IPS-18c (cell line): ENCODE measurements around the gene GPR107.

Experiments used
- H3K4me3 ChIP-seq: 2 replicates; pipeline ENCODE4 v1.7.0; 2013; ENCODE audit warnings: low read depth, mild to moderate bottlenecking, low read length, moderate library complexity; ENCODE audit not compliant: insufficient read depth
- H3K9me3 ChIP-seq: one replicate; pipeline ENCODE4 v1.6.1; 2013; ENCODE audit warnings: mild to moderate bottlenecking, low read length, moderate library complexity; ENCODE audit not compliant: control insufficient read depth, insufficient read depth

GPR107 gene

DNA sequence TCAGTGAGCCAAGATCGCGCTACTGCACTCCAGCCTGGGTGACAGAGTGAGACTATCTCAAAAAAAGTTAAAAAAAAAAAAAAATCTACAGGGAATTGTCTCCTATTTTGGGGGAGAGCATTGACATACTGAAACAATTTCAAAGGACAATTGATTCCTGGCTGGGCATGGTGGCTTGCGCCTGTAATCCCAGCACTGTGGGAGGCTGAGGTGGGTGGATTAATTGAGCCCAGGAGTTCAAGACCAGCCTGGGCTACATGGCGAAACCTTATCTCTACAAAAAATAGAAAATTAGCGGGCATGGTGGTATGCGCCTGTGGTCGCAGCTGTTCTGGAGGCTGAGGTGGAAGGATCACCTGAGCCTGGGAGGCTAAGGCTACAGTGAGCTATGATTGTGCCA, 30.6 kb downstream of the GPR107 start:
- Histone ChIP-seq H3K9me3 (no peaks in the 10 kb centered on the region), H3K4me3 (no peak overlapping the region)

DNA sequence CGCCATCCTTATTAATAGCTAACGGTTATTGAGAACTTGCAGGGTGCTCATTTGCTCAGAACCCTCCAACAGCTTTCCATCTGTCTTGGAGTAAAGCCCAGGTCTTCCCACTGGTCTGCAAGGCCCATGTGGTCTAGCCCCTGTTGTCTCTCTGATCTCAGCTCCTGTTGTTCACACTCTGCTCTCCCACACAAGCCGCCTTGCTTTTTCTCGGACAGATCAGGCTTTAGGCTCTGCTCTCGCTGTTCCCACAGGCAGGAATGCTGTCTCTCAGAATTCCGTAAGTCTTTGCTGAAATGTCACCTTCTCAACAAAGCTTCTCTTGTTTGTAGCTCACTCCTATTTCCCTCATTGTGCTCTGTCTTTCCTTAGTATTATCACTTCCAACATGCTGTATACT, 34.3 kb downstream of the GPR107 start:
- H3K9me3 ChIP-seq: no peaks in the 10 kb centered on the region

DNA sequence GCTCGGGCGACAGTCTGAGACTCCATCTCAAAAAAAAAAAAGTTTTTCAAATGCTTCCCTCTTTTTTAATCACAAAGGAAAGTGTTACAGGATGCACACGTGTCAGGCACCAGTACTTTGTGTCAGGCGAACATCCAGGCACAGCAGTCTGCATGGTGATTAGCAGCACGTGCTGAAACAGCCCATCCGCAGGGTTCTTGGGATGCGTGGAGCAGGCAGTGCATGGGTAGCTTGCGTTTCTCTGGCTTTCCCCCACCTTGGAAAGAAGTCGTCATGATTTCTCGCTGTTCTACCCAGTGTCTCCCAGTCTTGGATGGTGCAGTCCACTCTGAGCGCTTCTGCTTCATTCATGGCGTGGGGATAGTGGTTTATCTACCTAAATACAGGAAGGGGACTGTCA, 35.4 kb downstream of the GPR107 start:
- no peaks in the 10 kb centered on the region for H3K9me3 ChIP-seq
- H3K4me3 ChIP-seq: no peak overlapping the region

More for the DNA sequence above, 34.3 kb downstream of the GPR107 start:
- no peak overlapping the region for H3K4me3 ChIP-seq

DNA sequence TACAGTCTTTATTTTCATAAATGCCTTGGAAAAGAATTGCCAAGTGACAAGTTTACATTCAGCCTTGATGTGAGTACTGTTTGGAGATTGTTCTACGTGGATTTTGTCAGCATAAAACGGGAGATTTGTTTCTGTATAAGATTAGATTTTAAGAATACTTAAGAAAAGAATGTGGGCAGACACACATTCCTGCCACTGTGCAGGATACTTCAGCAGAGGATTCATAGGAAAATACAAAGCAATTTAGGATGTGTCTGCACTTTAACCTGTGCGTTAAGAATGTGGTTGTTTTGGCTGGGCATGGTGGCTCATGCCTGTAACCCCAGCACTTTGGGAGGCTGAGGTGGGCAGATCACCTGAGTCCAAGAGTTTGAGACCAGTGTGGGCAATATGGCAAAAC, 37.2 kb downstream of the GPR107 start:
- H3K4me3 ChIP-seq: no peak overlapping the region
- peaks cover 2% of the 10 kb centered on the region for H3K9me3 ChIP-seq

DNA sequence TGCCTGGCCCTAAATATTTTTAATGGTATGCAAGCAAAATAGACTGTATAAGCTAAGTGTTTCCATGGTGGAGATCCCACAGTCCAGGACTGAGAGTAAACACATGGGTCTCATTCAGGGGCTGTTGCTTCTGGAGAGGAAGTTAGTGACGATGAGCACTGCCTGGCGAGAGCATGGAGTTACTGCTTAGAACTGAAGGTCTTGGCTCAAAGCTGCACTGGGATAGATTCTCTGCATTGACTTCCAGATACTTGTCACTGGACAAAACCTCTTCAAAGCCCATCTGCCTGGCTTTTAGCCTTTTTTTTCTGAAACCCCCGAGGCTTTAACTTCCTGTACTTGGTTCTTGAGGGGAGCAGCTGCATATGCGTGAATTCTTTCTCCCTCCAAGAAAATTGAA, 39.2 kb downstream of the GPR107 start:
- H3K9me3 ChIP-seq: peaks cover 3% of the 10 kb centered on the region
- no peak overlapping the region for H3K4me3 ChIP-seq

DNA sequence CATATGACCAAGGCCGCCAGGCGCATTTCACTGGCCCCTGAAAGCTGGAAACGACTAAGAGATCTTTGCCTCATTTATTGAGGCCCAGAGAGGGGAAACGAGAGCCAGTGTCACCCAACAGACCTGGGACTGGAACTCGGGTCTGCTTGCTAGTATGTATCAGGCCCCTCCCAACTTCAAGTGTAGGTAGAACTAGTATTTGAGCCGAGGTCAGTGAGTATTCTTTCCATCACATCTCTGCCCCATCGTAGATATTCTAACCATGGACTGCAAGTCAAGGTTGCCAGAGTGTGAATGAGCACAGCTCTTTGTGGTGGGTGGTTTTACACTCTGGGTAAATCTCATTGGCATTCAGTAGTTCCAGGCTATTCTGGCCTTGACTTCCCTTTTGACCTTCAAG, 42.2 kb downstream of the GPR107 start:
- H3K9me3 ChIP-seq: peaks cover 3% of the 10 kb centered on the region
- H3K4me3 ChIP-seq: no peak overlapping the region

DNA sequence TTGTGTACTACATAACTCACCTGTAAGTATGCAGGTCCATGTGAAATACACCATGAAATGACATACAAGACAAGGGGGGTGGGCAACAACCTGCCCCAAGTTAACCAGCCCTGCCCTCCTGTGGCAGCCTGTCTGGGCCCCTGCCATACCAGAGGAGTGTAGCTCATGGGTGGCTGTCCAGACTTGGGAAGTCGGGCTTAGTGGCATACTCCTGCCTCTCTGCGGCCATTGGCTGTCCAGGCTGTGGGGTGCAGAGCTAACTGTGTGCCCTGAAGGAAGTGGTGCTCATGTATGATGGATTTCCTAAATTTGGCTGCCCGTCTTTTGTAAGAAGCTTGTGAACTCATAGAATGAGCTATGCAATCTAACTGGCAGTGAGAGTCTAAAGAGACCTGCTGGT, 47.0 kb downstream of the GPR107 start:
- H3K4me3 ChIP-seq: no peak overlapping the region
- peaks cover 3% of the 10 kb centered on the region for H3K9me3 ChIP-seq

DNA sequence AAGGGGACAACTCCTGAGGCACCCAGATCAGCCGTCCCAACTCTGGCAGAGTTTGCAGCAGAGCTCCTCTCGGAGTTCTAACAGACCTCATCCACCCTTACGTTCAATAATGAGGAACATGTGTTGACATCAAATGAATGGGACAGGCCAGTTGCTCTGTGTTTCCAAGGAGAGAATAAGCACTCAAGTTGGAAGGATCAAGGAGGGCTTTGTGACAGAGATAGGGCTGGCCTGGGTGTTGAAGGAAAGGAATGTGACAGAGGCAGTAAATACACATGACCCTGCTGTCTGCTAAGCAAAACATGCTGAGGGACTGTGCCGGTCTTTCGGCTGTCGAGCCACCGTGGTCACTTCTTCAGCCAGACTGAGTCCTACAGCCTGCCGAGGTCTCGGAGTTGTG, 48.2 kb downstream of the GPR107 start:
- Histone ChIP-seq H3K4me3 (no peak overlapping the region), H3K9me3 (no peaks in the 10 kb centered on the region)

DNA sequence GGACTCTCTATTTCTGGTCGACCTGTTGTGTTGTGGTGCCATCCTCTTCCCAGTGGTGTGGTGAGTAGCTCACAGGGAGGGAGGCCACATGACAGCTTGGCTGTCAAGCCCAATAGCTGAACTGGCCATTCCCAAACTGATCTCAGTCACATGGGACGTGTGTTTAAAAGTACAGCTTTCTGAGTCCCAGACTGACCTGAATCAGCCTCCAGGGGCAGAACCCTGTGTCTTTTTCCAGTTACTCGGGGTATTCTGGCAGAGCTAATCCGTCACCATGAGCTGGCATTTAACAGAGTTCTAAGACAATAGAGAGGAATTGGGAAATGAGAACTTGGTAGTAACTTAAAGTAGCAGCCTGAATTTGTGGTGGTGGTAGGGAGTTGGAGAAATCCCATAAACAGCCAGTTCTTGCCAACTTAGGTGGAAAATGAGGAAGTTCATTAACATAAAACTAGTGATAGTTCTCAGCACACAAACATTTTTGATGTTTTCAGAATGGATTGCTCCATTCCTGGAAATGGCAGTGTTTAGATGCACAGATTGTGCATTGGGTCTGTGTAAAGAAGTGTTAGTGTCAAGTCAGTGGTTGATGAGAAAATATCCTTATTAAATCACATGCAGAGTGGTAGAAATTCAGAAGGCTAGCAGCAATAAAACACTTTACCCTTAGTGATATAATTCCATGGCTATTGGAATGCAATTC, 50.9 kb downstream of the GPR107 start:
- no peaks in the 10 kb centered on the region for H3K9me3 ChIP-seq
- H3K4me3 ChIP-seq: no peak overlapping the region

DNA sequence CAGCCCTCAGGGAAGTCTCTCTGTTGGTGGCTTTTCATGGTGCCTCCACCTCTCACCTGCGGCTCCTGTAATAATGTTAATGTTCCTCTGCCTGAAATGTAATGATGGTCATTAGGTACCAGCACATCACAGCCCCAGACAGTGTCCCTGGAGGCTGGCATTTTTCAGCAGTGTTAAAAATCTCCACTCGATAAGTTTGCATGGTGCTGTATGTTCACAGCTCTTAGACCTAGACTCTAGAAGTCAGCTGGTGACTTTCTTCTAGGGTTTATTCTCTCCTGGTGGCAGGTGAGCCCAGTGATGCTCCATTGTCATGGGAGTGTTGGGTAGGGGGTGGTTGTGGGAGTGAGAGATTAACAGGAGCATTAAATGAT, 53.1 kb downstream of the GPR107 start:
- H3K9me3 ChIP-seq: no peaks in the 10 kb centered on the region
- H3K4me3 ChIP-seq: no peak overlapping the region

DNA sequence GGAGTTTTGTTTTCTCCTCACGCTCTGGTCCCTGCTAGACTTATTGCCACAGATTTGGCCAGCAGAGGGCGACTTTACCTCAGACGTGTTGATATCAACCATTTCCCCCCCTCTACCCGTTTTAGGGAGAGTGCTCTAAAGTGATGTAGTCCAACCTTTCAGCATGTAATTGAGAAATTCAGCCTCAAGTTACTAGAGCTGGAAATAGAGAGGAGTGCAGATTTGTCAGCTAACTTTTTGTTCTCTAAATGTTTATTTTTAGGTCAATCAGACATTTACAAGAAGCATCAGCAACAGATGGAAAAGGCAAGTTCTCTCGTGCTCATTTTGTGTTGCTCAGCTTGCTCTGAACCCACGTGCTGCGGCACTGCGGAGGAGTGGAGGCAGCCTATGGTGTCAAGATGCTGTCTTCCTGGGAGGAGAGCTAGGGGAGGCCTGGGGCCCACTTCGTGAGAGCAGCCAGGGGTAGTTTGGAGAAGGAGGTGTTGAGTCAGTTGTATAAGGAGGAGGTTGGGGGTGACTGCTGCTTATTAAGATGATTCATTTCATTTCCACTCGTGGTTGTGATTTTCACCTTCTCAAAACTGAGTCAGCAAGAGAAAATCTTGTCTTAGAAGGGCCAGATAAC, 53.6 kb downstream of the GPR107 start:
- no peak overlapping the region for H3K4me3 ChIP-seq
- no peaks in the 10 kb centered on the region for H3K9me3 ChIP-seq

DNA sequence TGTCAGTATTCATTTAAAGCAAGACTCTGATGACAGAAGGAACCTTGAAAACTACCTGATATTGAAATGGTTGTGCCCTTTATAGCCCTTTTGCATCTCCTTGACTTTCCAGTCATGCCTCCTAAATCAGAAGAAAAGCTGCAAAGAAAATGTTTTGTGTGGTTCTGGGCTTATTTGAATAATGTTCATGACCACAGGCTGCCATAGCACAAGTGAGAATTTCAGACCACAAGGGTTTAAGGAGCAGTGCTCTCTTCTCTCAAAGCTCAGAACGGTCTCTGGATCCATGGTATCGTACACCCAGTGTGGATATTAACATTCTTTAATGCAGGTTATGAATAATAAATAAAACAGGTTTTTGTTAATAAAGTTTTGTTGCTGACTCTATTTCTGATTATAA, 54.2 kb downstream of the GPR107 start:
- Histone ChIP-seq H3K9me3 (no peaks in the 10 kb centered on the region), H3K4me3 (no peak overlapping the region)

DNA sequence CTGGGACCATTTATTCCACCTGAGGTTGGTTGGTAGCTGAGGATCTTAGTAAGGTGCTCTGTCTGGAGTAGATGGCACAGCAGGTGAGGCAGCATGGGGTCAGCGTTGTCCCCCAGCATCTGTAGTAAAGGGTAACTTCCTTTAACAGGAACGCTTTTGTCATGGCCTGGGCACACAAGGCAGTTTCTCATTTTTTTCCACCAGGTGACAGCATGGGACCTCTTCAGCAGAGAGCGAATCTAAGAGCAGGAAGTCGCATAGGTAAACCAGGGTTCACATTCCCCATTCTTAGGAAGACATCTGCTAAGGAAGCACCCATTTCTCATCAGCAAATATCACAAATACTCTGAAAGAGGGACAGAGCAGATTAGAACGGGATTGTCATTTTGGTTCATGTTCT, 56.5 kb downstream of the GPR107 start:
- Histone ChIP-seq H3K4me3 (no peak overlapping the region), H3K9me3 (no peaks in the 10 kb centered on the region)

DNA sequence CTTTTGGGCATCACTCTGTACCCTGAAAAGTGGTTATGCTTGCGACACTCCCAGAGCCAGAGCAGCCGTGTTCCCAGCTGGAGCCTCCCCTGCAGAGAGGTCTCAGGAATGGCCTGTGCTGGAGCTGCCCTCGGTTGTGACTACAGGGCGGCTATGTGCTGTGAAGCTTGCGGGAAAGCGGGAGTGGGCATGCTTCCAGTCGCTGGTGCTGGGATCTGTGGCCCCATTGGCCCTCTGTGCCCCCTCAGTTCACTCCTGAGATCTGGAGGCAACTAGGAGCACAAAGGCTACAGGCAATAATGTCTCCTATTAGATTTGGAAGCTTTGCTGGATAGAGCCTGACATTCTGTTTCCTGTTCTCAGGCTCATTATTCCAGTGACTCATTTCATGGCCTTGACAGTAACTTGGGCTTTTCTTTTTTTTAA, 56.9 kb downstream of the GPR107 start:
- Histone ChIP-seq H3K9me3 (no peaks in the 10 kb centered on the region), H3K4me3 (no peak overlapping the region)

DNA sequence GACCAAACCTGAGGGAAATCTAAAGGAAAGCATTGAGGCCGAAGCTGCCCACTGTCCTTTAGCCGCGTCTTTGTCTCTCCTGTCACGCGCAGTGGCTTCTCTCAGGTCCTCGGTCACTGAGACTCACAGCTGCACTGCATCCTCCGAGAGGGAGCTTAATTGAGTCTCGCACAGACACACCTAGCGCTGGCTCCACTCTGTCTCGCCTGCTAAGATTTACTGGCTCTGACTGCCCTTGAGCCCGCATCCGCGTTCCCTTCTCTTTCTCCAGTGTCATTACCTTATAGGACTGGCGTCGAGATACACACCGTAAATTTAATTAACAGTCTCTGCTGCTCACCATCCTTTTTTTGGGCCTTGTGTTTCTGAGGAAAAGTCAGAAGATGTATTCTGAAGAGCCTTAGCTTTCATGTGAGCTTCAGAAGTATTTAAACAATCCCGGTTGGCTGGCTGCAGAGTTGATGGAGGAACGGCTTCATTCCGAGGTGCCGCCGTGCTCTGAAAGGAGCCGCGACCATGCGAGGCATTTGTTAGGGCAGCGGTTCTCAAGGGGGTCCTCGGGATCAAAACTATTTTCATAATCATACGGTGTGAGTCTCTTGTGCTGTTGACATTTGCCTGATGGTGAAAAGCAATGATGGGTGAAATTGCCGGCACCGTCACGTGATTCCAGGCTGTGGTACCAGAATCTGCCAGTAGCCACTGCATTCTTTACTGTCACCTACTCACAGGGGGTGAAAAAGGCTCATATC, 58.3 kb downstream of the GPR107 start:
- H3K4me3 ChIP-seq: no peak overlapping the region
- no peaks in the 10 kb centered on the region for H3K9me3 ChIP-seq

DNA sequence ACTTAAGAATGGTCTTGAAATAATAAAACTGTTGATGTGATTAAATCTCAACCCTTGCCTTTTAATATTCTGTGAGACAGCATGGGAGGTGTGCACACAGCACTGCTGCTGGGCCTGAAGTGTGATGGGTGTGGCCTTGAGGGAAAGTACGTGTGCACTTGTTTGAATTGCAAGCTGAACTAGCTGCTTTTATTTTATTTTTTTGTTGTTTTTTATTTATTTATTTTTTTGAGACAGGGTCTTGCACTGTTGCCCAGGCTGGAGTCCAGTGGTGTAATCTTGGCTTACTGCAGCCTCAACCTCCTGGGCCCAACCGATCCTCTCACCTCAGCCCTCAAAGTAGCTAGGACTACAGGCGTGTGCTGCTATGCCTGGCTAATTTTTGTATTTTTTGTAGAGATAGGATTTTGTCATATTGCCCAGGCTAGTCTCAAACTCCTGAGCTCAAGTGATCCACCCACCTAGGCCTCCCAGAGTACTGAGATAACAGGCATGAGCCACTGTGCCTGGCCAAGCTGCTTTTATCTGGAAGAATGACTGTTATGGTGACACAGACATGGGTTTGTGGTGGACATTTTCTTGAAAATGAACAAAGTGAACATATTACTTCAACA, 58.9 kb downstream of the GPR107 start:
- Histone ChIP-seq H3K4me3 (no peak overlapping the region), H3K9me3 (no peaks in the 10 kb centered on the region)

DNA sequence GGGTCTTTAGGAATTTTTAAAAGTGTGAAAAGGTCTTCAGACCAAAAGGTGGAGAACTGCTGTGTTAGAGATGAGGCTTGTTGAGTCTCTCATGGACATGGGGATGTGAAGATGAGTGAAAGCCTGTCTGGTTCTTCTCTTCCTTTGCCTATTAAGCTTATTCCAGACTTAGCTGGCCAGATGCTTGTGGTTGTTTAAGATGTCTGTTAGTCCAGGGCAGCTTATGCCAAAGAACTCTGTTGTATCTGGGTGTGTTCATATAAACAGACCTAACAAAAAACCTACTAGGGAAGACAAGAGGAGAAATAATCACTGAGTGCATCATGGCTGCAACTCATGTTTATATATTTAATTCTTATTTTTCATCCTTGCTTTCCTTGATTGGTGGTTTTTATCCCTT, 61.0 kb downstream of the GPR107 start:
- H3K4me3 ChIP-seq: no peak overlapping the region
- no peaks in the 10 kb centered on the region for H3K9me3 ChIP-seq

DNA sequence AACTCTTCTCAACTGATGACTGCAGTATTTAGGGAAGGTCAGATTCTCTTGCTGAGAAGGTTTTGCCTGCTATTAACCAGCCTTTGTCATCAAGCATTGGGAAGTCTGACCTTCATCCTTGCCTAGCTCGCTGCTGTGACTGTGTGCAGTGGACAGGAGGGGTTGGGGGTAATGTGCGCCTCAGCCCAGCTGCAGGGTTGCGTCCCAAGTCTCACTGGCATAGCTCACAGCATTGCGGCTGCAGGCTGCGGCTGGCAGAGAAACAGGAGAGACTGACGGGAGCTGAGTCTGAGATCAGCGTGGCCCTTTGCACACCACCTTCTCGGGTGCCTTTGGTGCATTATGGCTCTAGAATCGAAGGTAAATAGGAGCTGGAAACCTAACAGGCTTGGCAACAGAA, 62.6 kb downstream of the GPR107 start:
- no peaks in the 10 kb centered on the region for H3K9me3 ChIP-seq

More for the DNA sequence above, 62.6 kb downstream of the GPR107 start:
- H3K4me3 ChIP-seq: no peak overlapping the region
